ENCODE measurements around the gene SMAD6. TPM values are rescaled to one million over a fixed set of nuclear protein-coding genes. Genes with fewer than 3 reads are reported as not detected.

SMAD6 gene
- total and polyA plus RNA-seq, 7 donors: 0.52 to 5.5 (median 3.0) TPM

GRCh38 chr15:66750609-66751008 lies 48.6 kb downstream of the SMAD6 start:
- DNase-seq (no peak), ATAC-seq (no peak)
- H3K4me1 ChIP-seq: peaks cover 9% of the 10 kb centered on the region
- H3K27me3 ChIP-seq (ENCODE audit: insufficient read depth in 3 of 3, low read length in 2 of 3): no peaks in the 10 kb centered on the region
- H3K27ac ChIP-seq: no peak overlapping the region
- WGBS, 3 donors: 89 to 94% (median 92%) methylated on average over 9 of the region's 9 CpGs
- H3K9me3 ChIP-seq: peaks cover 6% of the 10 kb centered on the region
- no peaks in the 10 kb centered on the region for H3K36me3 ChIP-seq (ENCODE audit: insufficient read depth in 1 of 2, low read depth in 1 of 2)
- intact Hi-C loops (cut with DNase I): no loop called here
- TF ChIP-seq CTCF (IDR thresholded peaks at IDR 0.05): no peak
- no peak overlapping the region for H3K4me3 ChIP-seq

GRCh38 chr15:66751579-66751978 lies 49.5 kb downstream of the SMAD6 start:
- TF ChIP-seq CTCF (IDR thresholded peaks at IDR 0.05): no peak
- ATAC-seq (peak in 1 of 4 donors; percentile 38), DNase-seq (no peak)
- Histone ChIP-seq H3K4me1 (peaks cover 9% of the 10 kb centered on the region), H3K27ac (peak overlapping the region; percentile 21), H3K27me3 (ENCODE audit: insufficient read depth in 3 of 3, low read length in 2 of 3) (no peaks in the 10 kb centered on the region), H3K9me3 (peaks cover 6% of the 10 kb centered on the region), H3K4me3 (no peak overlapping the region), H3K36me3 (ENCODE audit: insufficient read depth in 1 of 2, low read depth in 1 of 2) (no peaks in the 10 kb centered on the region)
- WGBS, 3 donors: 74 to 80% (median 80%) methylated on average over 7 of the region's 7 CpGs
- intact Hi-C loops (cut with DNase I): no loop called here

GRCh38 chr15:66752078-66752477 lies 50.0 kb downstream of the SMAD6 start:
- DNase-seq (no peak), ATAC-seq (no peak)
- Histone ChIP-seq H3K9me3 (peaks cover 6% of the 10 kb centered on the region), H3K27me3 (ENCODE audit: insufficient read depth in 3 of 3, low read length in 2 of 3) (no peaks in the 10 kb centered on the region), H3K4me3 (no peak overlapping the region), H3K27ac (peak overlapping the region; percentile 30), H3K4me1 (peaks cover 9% of the 10 kb centered on the region), H3K36me3 (ENCODE audit: insufficient read depth in 1 of 2, low read depth in 1 of 2) (no peaks in the 10 kb centered on the region)
- 58 to 78% (median 77%) methylated on average over 2 of the region's 2 CpGs for WGBS, 3 donors
- intact Hi-C loops (cut with DNase I): no loop called here
- no peak for TF ChIP-seq CTCF (IDR thresholded peaks at IDR 0.05)

- Histone ChIP-seq H3K4me3 (no peak overlapping the region), H3K27me3 (ENCODE audit: insufficient read depth in 3 of 3, low read length in 2 of 3) (no peaks in the 10 kb centered on the region), H3K4me1 (peaks cover under 1% of the 10 kb centered on the region), H3K27ac (no peak overlapping the region), H3K9me3 (peaks cover 6% of the 10 kb centered on the region), H3K36me3 (ENCODE audit: insufficient read depth in 1 of 2, low read depth in 1 of 2) (no peaks in the 10 kb centered on the region)
- WGBS, 3 donors: 47 to 51% (median 49%) methylated on average over 7 of the region's 7 CpGs
- TF ChIP-seq CTCF (IDR thresholded peaks at IDR 0.05): no peak
- no peak for ATAC-seq
- DNase-seq: no peak
- intact Hi-C loops (cut with DNase I): no loop called here
Measured at GRCh38 chr15:66753687-66754377, 51.8 kb downstream of the SMAD6 start.

GRCh38 chr15:66754789-66755188 lies 52.8 kb downstream of the SMAD6 start:
- 88 to 96% (median 94%) methylated on average over 1 of the region's 1 CpG for WGBS, 3 donors
- intact Hi-C loops (cut with DNase I): no loop called here
- no peak for DNase-seq
- Histone ChIP-seq H3K36me3 (ENCODE audit: insufficient read depth in 1 of 2, low read depth in 1 of 2) (no peaks in the 10 kb centered on the region), H3K9me3 (peaks cover 6% of the 10 kb centered on the region), H3K27me3 (ENCODE audit: insufficient read depth in 3 of 3, low read length in 2 of 3) (no peaks in the 10 kb centered on the region), H3K4me1 (no peaks in the 10 kb centered on the region), H3K4me3 (no peak overlapping the region), H3K27ac (no peak overlapping the region)
- no peak for ATAC-seq
- no peak for TF ChIP-seq CTCF (IDR thresholded peaks at IDR 0.05)

Data from psoas muscle (tissue), 8 donors.